Endodermal cell (in vitro differentiated cells): ENCODE results near the gene SRSF5. TPM values are rescaled to one million over a fixed set of nuclear protein-coding genes. Genes with fewer than 3 reads are reported as not detected.
"Not testable (repeated sequence)": the region's sequence is repeated elsewhere in the genome, so short reads cannot be mapped to it uniquely, and the experiment has no call there.

Experiments
- DNase-seq: peaks from one replicate; pipeline ENCODE4 v3.0.0-alpha.2; 2017
- H3K27ac ChIP-seq: 2 replicates; pipeline ENCODE4 v1.5.1; 2013; ENCODE audit warnings: mild to moderate bottlenecking, low read depth, low read length, moderate library complexity
- H3K27me3 ChIP-seq: 2 replicates; pipeline ENCODE4 v1.6.1; 2013; ENCODE audit warnings: mild to moderate bottlenecking, low read length, moderate library complexity; ENCODE audit not compliant: insufficient read depth, control insufficient read depth, poor library complexity, severe bottlenecking
- H3K36me3 ChIP-seq: 2 replicates; pipeline ENCODE4 v1.7.0; 2013; ENCODE audit warnings: mild to moderate bottlenecking, low read length, moderate library complexity; ENCODE audit not compliant: control insufficient read depth, insufficient read depth
- H3K4me1 ChIP-seq: one replicate; pipeline ENCODE4 v1.7.0; 2013; ENCODE audit warnings: low read length; ENCODE audit not compliant: control insufficient read depth, insufficient read depth
- H3K4me3 ChIP-seq: 2 replicates; pipeline ENCODE4 v1.5.1; 2013; ENCODE audit warnings: mild to moderate bottlenecking, low read length, moderate library complexity
- H3K9ac ChIP-seq: 2 replicates; pipeline ENCODE4 v1.6.1; 2013; ENCODE audit warnings: mild to moderate bottlenecking, low read length, moderate library complexity; ENCODE audit not compliant: poor library complexity, severe bottlenecking; ENCODE audit errors: extremely low read depth
- H3K9me3 ChIP-seq: 2 replicates; pipeline ENCODE4 v1.6.1; 2013; ENCODE audit warnings: mild to moderate bottlenecking, low read length, moderate library complexity; ENCODE audit not compliant: control insufficient read depth
- H3K27ac Mint-ChIP-seq: 2 replicates; pipeline ENCODE4 v1.8.0; 2020; ENCODE audit warnings: mixed read lengths
- H3K27me3 Mint-ChIP-seq: 2 replicates; pipeline ENCODE4 v1.8.0; 2021; ENCODE audit warnings: mild to moderate bottlenecking, mixed read lengths; ENCODE audit not compliant: insufficient read depth
- H3K36me3 Mint-ChIP-seq: 2 replicates; pipeline ENCODE4 v1.8.0; 2020; ENCODE audit warnings: low read depth, mixed read lengths
- H3K4me1 Mint-ChIP-seq: 2 replicates; pipeline ENCODE4 v1.8.0; 2020; ENCODE audit warnings: mixed read lengths
- H3K4me3 Mint-ChIP-seq: 2 replicates; pipeline ENCODE4 v1.8.0; 2020; ENCODE audit warnings: mild to moderate bottlenecking, moderate library complexity, mixed read lengths
- H3K9me3 Mint-ChIP-seq: 2 replicates; pipeline ENCODE4 v1.8.0; 2020; ENCODE audit warnings: mild to moderate bottlenecking, mixed read lengths
- WGBS, 2 experiments: methylation state at CpG; one replicate each; pipeline versions ENCODE4 v1.1.5 to v1.1.7; 2013; ENCODE audit warnings: missing lambda C conversion rate in 2 of 2, mixed read lengths in 1 of 2; ENCODE audit not compliant: insufficient coverage in 1 of 2, insufficient read length in 1 of 2; 5-methylcytosine and 5-hydroxymethylcytosine counted together
- total RNA-seq, 2 donors: library from RNA; stranded (reverse); fragmentation: NEBNext Ultra II Directional in 1 of 2; extraction: Animal tissue kit (Norgen Biotek cat#: 25700) in 1 of 2; gene quantifications; 2 replicates in 1 of 2; 3 replicates in 1 of 2; pipeline ENCODE4 v1.2.1, GENCODE V29; 2021
- TF ChIP-seq, protein P1 (sequence below): fragments of 200-600 bp; sonication (generic); conservative IDR thresholded peaks from 2 replicates; pipeline ENCODE4 v1.5.0; 2021; ENCODE audit warnings: antibody characterized with exemption, mild to moderate bottlenecking

SRSF5 gene
- total RNA-seq, 2 donors from 2014 or later = 285 to 307 TPM

DNA sequence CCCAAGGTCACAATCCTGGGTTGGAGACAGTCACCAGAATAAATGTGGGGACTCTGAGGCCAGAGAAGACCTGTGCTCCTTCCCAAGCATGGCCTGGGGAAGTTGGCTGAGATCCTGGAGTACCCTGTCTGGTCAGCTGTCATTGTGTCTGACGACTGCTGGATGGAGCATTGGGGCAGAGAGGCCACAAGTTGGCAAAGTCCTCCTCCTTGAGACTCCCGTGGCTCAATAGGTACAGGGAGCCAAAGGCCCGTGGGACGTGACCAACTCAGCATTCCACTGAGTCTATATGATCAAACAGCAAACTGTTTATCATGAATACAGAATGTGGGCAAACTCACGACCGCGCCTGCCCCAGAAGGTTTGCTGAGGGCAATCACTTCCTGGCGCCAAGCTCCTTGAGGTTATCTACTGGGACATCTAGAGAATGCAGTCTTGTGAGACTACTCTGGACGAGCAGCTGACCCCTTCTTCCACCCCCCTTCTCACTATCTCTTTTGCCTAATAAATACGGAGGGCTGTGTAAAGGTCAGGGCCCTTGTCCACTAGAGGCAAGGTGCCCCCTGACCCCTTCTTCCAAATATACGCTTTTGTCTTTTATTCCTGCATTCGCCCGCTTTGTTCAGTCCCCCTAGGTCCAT lies 44.4 kb downstream of the SRSF5 start:
- no peaks in the 10 kb centered on the region for H3K36me3 Mint-ChIP-seq
- H3K4me3 Mint-ChIP-seq = no peak overlapping the region
- H3K4me1 ChIP-seq = no peaks in the 10 kb centered on the region

DNA sequence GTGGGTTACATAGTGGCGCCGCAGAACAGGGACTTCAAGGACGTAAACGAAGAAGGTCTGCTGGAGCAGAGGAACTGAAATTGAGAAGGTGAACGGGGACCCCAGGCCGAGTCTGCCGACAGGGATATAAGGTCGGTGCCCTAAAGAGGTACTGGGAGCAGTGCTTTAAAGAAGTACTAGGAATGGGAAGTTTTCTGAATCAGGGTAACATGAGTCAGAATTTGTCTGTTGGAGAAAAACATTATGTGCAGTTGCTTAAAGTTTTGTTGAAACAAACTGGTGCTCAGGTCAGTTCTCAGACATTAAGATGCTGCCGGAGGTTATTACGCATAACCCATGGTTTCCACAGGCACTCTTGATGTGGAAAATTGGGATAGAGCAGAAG lies 44.9 kb downstream of the SRSF5 start:
- no peaks in the 10 kb centered on the region for H3K36me3 Mint-ChIP-seq
- no peak for DNase-seq
- Histone ChIP-seq H3K27me3 (peaks cover 3% of the 10 kb centered on the region), H3K4me1 (no peaks in the 10 kb centered on the region), H3K4me3 (no peak overlapping the region), H3K27ac (no peak overlapping the region), H3K9ac (no peak overlapping the region), H3K36me3 (no peaks in the 10 kb centered on the region), H3K9me3 (no peaks in the 10 kb centered on the region)
- WGBS, 2 experiments = 94 to 95% methylated on average over 10 of the region's 10 CpGs
- H3K4me3 Mint-ChIP-seq = no peak overlapping the region
- no peaks in the 10 kb centered on the region for H3K9me3 Mint-ChIP-seq
- peaks cover 9% of the 10 kb centered on the region for H3K4me1 Mint-ChIP-seq
- TF ChIP-seq, protein P1, sequence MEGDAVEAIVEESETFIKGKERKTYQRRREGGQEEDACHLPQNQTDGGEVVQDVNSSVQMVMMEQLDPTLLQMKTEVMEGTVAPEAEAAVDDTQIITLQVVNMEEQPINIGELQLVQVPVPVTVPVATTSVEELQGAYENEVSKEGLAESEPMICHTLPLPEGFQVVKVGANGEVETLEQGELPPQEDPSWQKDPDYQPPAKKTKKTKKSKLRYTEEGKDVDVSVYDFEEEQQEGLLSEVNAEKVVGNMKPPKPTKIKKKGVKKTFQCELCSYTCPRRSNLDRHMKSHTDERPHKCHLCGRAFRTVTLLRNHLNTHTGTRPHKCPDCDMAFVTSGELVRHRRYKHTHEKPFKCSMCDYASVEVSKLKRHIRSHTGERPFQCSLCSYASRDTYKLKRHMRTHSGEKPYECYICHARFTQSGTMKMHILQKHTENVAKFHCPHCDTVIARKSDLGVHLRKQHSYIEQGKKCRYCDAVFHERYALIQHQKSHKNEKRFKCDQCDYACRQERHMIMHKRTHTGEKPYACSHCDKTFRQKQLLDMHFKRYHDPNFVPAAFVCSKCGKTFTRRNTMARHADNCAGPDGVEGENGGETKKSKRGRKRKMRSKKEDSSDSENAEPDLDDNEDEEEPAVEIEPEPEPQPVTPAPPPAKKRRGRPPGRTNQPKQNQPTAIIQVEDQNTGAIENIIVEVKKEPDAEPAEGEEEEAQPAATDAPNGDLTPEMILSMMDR = no peak
- H3K27ac Mint-ChIP-seq = no peak overlapping the region
- H3K27me3 Mint-ChIP-seq = peaks cover 1% of the 10 kb centered on the region

More for the DNA sequence above, 44.4 kb downstream of the SRSF5 start:
- Mint-ChIP-seq H3K27me3 (peaks cover 1% of the 10 kb centered on the region), H3K9me3 (no peaks in the 10 kb centered on the region), H3K4me1 (peaks cover 9% of the 10 kb centered on the region), H3K27ac (no peak overlapping the region)
- TF ChIP-seq, protein P1 = no peak
- WGBS, 2 experiments = 91 to 97% methylated on average over 8 to 13 of the region's 13 CpGs
- H3K36me3 ChIP-seq = no peaks in the 10 kb centered on the region
- no peak for DNase-seq
- no peak overlapping the region for H3K4me3 ChIP-seq
- H3K9me3 ChIP-seq = no peaks in the 10 kb centered on the region
- no peaks in the 10 kb centered on the region for H3K27me3 ChIP-seq
- no peak overlapping the region for H3K27ac ChIP-seq
- H3K9ac ChIP-seq = no peak overlapping the region

DNA sequence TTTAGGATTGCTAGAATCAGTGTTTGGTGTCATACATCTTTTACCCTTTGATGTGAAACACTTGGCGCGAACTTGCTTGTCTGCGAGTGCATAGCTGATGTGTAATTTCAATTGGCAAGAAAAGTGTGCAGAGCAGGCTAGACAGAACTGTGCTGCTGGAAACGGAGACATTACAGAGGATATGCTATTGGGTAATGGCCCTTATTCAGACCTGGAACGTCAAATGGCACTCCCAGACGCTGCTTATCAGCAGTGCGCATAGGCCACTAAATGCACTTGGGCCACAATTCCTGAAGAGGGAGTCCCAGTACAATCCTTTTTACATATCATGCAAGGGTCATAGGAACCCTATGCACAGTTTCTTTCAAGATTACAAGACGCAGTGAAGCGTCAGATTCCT lies 45.8 kb downstream of the SRSF5 start:
- Histone ChIP-seq H3K36me3 (no peaks in the 10 kb centered on the region), H3K27me3 (peaks cover 5% of the 10 kb centered on the region), H3K27ac (no peak overlapping the region), H3K4me1 (no peaks in the 10 kb centered on the region), H3K9me3 (no peaks in the 10 kb centered on the region), H3K9ac (no peak overlapping the region), H3K4me3 (no peak overlapping the region)
- Mint-ChIP-seq H3K4me1 (peaks cover 9% of the 10 kb centered on the region), H3K4me3 (no peak overlapping the region), H3K9me3 (no peaks in the 10 kb centered on the region), H3K27ac (no peak overlapping the region), H3K36me3 (no peaks in the 10 kb centered on the region), H3K27me3 (peaks cover 1% of the 10 kb centered on the region)
- DNase-seq = no peak
- TF ChIP-seq, protein P1 = peak; percentile 39
- 93 to 94% methylated on average over 9 of the region's 9 CpGs for WGBS, 2 experiments

DNA sequence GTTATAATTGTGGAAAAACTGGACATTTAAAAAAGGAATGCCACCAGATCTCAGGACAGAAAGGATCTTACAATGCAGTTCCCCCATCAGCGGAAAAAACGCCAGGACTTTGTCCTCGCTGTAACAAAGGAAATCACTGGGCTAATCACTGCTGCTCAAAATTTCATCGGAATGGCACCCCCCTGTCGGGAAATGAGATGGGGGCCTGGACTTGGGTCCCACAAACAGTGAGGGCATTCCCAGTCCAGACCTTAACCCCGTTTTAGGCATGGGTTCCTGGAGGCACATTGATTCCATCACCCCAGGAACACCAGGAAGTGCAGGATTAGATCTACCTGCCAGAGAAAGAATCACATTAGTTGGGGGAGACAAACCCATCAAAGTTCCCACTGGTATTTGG lies 46.4 kb downstream of the SRSF5 start:
- not testable (repeated sequence) for H3K4me1 ChIP-seq, H3K36me3 ChIP-seq, H3K27ac ChIP-seq, H3K4me1 Mint-ChIP-seq, H3K36me3 Mint-ChIP-seq, H3K9me3 Mint-ChIP-seq, H3K27ac Mint-ChIP-seq, H3K27me3 Mint-ChIP-seq, H3K4me3 ChIP-seq, H3K27me3 ChIP-seq, DNase-seq, H3K9me3 ChIP-seq, H3K4me3 Mint-ChIP-seq, H3K9ac ChIP-seq
- 92 to 94% methylated on average over 4 to 6 of the region's 6 CpGs for WGBS, 2 experiments
